GM12864 (cell line): Measurements from ENCODE around the gene STEAP3.

ENCODE experiments used
- DNase-seq: peaks from one replicate; pipeline ENCODE4 v3.0.0-alpha.2; 2011; ENCODE audit warnings: low read depth
- H3K4me3 ChIP-seq: 2 replicates; pipeline ENCODE4 v1.5.1; 2011; ENCODE audit warnings: mild to moderate bottlenecking, low read depth, low read length, control low read depth
- CTCF ChIP-seq: IDR thresholded peaks from 2 replicates; pipeline ENCODE4 v1.5.1; 2011; ENCODE audit warnings: low read depth, mild to moderate bottlenecking, moderate library complexity, low read length, control low read depth, inconsistent platforms; ENCODE audit errors: missing control alignments

The STEAP3 gene

GRCh38 chr2:119236796-119237195 is 13.2 kb downstream of the STEAP3 start:
- H3K4me3 ChIP-seq, result no peak overlapping the region
- TF ChIP-seq CTCF, result no peak
- no peak for DNase-seq

- no peak overlapping the region for H3K4me3 ChIP-seq
- TF ChIP-seq CTCF, result no peak
- no peak for DNase-seq
Measured at GRCh38 chr2:119240311-119241204, 16.9 kb downstream of the STEAP3 start.

- no peak for DNase-seq
- H3K4me3 ChIP-seq, result no peak overlapping the region
- TF ChIP-seq CTCF, result no peak
Measured at GRCh38 chr2:119241205-119241532, 17.5 kb downstream of the STEAP3 start.

GRCh38 chr2:119242276-119243119 is 18.9 kb downstream of the STEAP3 start:
- DNase-seq, result no peak
- TF ChIP-seq CTCF, result no peak
- H3K4me3 ChIP-seq, result no peak overlapping the region

GRCh38 chr2:119243621-119244020 is 20.0 kb downstream of the STEAP3 start:
- H3K4me3 ChIP-seq, result no peak overlapping the region
- DNase-seq, result no peak
- no peak for TF ChIP-seq CTCF

GRCh38 chr2:119245076-119245840 is 21.6 kb downstream of the STEAP3 start:
- DNase-seq, result no peak
- H3K4me3 ChIP-seq, result no peak overlapping the region
- no peak for TF ChIP-seq CTCF
